GM12878 (cell line): ENCODE measurements around the gene FOXJ3. TPM values are rescaled to one million over a fixed set of nuclear protein-coding genes. Genes with fewer than 3 reads are reported as not detected.

Experiments
- KDM1A ChIP-seq: fragments of 200-600 bp; sonication (generic); IDR thresholded peaks from 2 replicates; pipeline ENCODE4 v1.6.1; 2016; ENCODE audit warnings: borderline replicate concordance
- RUNX3 ChIP-seq: IDR thresholded peaks from 2 replicates; pipeline ENCODE4 v1.6.1; 2012; ENCODE audit warnings: low read length, inconsistent platforms
- STAT1 ChIP-seq: fragments of 450-650 bp; conservative IDR thresholded peaks from 2 replicates; pipeline ENCODE4 v1.6.1; 2014; ENCODE audit warnings: antibody characterized with exemption, mild to moderate bottlenecking
- polyA plus RNA-seq, 11 experiments: library from polyadenylated mRNA; depleted of rRNA in 4 of 11; unstranded in 6 of 11; stranded (reverse) in 5 of 11; fragments of >200 nt; fragmentation: Nextera tagmentation in 4 of 11; fragmentation: Illumina TruSeq in 1 of 11; extraction: Ambion mirVana in 4 of 11; extraction: Trizol in 1 of 11; gene quantifications; 1 replicate in 1 of 11; 2 replicates in 10 of 11; pipeline versions ENCODE4 v1.2.1 to v1.2.3, GENCODE V29; 2011 to 2016; ENCODE audit warnings: inconsistent platforms in 2 of 11, missing spikeins in 2 of 11, low read depth in 1 of 11
- total RNA-seq, 4 experiments: library from RNA; depleted of rRNA in 3 of 4; stranded (reverse); fragments of >200 nt in 3 of 4; fragmentation: Illumina TruSeq in 1 of 4; extraction: Trizol in 1 of 4; gene quantifications; 2 replicates each; pipeline versions ENCODE4 v1.2.1 to v1.2.3, GENCODE V29; 2013 to 2021
- TF ChIP-seq, protein P1 (sequence below): IDR thresholded peaks from 2 replicates; pipeline ENCODE4 v1.6.1; 2012; ENCODE audit warnings: improper control_type of control experiment, low read depth, low read length; ENCODE audit not compliant: insufficient replicate concordance
- TF ChIP-seq, protein P2 (sequence below): IDR thresholded peaks from 2 replicates; pipeline ENCODE4 v1.6.1; 2012; ENCODE audit warnings: low read length, inconsistent platforms
- TF ChIP-seq, protein P3 (sequence below): fragments of 450-650 bp; formaldehyde crosslinking; IDR thresholded peaks from 2 replicates; pipeline ENCODE4 v1.4.0; 2020; ENCODE audit warnings: mild to moderate bottlenecking, moderate library complexity
- TF ChIP-seq, protein P4 (sequence below): fragments of 450-650 bp; IDR thresholded peaks from 2 replicates; pipeline ENCODE4 v1.6.1; 2017; ENCODE audit warnings: mild to moderate bottlenecking

The FOXJ3 gene
- total and polyA plus RNA-seq, 10 of the 15 experiments (the other 5 are each of a cell fraction or from before 2014, with no cell fraction given) = 9.5 to 54.2 (median 24.7) TPM

DNA sequence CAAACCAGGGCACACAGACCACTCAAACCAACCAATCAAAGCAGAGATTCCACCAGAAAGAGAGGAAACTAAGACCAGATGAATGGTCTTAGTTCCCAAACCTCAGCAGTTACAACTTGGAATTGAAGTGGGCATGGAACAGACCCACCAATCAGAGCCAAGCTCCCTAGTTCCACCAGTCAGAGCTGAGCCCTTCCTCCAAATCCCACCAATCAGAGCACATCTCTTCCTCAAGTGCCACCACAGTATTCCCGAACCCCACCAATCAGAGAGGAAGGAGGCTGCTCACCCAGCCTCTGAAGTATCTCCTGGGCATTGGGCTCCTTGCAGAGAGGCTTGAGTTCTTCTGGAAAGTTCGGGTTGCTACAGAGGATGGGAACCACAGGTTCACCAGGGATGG lies 171.9 kb downstream of the FOXJ3 start (continued):
- TF ChIP-seq, protein P1, sequence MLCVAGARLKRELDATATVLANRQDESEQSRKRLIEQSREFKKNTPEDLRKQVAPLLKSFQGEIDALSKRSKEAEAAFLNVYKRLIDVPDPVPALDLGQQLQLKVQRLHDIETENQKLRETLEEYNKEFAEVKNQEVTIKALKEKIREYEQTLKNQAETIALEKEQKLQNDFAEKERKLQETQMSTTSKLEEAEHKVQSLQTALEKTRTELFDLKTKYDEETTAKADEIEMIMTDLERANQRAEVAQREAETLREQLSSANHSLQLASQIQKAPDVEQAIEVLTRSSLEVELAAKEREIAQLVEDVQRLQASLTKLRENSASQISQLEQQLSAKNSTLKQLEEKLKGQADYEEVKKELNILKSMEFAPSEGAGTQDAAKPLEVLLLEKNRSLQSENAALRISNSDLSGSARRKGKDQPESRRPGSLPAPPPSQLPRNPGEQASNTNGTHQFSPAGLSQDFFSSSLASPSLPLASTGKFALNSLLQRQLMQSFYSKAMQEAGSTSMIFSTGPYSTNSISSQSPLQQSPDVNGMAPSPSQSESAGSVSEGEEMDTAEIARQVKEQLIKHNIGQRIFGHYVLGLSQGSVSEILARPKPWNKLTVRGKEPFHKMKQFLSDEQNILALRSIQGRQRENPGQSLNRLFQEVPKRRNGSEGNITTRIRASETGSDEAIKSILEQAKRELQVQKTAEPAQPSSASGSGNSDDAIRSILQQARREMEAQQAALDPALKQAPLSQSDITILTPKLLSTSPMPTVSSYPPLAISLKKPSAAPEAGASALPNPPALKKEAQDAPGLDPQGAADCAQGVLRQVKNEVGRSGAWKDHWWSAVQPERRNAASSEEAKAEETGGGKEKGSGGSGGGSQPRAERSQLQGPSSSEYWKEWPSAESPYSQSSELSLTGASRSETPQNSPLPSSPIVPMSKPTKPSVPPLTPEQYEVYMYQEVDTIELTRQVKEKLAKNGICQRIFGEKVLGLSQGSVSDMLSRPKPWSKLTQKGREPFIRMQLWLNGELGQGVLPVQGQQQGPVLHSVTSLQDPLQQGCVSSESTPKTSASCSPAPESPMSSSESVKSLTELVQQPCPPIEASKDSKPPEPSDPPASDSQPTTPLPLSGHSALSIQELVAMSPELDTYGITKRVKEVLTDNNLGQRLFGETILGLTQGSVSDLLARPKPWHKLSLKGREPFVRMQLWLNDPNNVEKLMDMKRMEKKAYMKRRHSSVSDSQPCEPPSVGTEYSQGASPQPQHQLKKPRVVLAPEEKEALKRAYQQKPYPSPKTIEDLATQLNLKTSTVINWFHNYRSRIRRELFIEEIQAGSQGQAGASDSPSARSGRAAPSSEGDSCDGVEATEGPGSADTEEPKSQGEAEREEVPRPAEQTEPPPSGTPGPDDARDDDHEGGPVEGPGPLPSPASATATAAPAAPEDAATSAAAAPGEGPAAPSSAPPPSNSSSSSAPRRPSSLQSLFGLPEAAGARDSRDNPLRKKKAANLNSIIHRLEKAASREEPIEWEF = no peak
- no peak for TF ChIP-seq STAT1
- no peak for TF ChIP-seq KDM1A
- TF ChIP-seq, protein P2, sequence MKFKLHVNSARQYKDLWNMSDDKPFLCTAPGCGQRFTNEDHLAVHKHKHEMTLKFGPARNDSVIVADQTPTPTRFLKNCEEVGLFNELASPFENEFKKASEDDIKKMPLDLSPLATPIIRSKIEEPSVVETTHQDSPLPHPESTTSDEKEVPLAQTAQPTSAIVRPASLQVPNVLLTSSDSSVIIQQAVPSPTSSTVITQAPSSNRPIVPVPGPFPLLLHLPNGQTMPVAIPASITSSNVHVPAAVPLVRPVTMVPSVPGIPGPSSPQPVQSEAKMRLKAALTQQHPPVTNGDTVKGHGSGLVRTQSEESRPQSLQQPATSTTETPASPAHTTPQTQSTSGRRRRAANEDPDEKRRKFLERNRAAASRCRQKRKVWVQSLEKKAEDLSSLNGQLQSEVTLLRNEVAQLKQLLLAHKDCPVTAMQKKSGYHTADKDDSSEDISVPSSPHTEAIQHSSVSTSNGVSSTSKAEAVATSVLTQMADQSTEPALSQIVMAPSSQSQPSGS = no peak
- TF ChIP-seq RUNX3 = no peak
- TF ChIP-seq, protein P3, sequence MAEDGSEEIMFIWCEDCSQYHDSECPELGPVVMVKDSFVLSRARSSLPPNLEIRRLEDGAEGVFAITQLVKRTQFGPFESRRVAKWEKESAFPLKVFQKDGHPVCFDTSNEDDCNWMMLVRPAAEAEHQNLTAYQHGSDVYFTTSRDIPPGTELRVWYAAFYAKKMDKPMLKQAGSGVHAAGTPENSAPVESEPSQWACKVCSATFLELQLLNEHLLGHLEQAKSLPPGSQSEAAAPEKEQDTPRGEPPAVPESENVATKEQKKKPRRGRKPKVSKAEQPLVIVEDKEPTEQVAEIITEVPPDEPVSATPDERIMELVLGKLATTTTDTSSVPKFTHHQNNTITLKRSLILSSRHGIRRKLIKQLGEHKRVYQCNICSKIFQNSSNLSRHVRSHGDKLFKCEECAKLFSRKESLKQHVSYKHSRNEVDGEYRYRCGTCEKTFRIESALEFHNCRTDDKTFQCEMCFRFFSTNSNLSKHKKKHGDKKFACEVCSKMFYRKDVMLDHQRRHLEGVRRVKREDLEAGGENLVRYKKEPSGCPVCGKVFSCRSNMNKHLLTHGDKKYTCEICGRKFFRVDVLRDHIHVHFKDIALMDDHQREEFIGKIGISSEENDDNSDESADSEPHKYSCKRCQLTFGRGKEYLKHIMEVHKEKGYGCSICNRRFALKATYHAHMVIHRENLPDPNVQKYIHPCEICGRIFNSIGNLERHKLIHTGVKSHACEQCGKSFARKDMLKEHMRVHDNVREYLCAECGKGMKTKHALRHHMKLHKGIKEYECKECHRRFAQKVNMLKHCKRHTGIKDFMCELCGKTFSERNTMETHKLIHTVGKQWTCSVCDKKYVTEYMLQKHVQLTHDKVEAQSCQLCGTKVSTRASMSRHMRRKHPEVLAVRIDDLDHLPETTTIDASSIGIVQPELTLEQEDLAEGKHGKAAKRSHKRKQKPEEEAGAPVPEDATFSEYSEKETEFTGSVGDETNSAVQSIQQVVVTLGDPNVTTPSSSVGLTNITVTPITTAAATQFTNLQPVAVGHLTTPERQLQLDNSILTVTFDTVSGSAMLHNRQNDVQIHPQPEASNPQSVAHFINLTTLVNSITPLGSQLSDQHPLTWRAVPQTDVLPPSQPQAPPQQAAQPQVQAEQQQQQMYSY (CRISPR knock-in tag) = no peak
- TF ChIP-seq, protein P4, sequence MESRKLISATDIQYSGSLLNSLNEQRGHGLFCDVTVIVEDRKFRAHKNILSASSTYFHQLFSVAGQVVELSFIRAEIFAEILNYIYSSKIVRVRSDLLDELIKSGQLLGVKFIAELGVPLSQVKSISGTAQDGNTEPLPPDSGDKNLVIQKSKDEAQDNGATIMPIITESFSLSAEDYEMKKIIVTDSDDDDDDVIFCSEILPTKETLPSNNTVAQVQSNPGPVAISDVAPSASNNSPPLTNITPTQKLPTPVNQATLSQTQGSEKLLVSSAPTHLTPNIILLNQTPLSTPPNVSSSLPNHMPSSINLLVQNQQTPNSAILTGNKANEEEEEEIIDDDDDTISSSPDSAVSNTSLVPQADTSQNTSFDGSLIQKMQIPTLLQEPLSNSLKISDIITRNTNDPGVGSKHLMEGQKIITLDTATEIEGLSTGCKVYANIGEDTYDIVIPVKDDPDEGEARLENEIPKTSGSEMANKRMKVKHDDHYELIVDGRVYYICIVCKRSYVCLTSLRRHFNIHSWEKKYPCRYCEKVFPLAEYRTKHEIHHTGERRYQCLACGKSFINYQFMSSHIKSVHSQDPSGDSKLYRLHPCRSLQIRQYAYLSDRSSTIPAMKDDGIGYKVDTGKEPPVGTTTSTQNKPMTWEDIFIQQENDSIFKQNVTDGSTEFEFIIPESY = no peak
